Upper lobe of left lung (tissue), 4 donors: ENCODE data around the gene MEX3B.

Experiments
- POLR2AphosphoS5 ChIP-seq, 2 donors: sonication (generic); formaldehyde crosslinking; IDR thresholded peaks; one replicate each; pipeline ENCODE4 v1.5.1; 2017; ENCODE audit warnings: antibody characterized with exemption in 2 of 2
- TF ChIP-seq, protein P1 (sequence below), 6 experiments: fragments of 450-650 bp in 4 of 6; fragments of 200-600 bp in 2 of 6; sonication (generic) in 2 of 6; IDR thresholded peaks; one replicate each; pipeline ENCODE4 v1.5.1; 2016 to 2019; ENCODE audit warnings: antibody characterized with exemption in 6 of 6

DNA sequence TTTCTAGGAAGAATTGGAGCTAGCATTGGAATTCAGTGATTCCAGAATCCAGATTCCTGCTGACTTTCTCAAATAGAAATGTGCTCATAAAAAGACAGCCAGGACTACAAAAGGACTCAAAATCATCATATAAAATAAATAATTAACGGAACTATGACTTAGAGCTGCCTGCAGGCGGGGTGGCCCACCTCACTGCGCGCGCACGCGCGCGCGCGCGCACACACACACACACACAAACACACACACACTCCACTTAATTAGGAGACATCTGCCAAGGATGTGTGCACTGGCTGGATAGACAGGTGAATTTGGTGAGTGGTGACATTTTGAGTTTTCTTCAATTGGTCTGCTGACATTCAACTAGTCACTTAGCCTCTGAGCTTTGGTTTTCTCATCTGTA, 6.9 kb upstream of the MEX3B start:
- no peak for TF ChIP-seq POLR2AphosphoS5 (IDR thresholded peaks at IDR 0.05)
- TF ChIP-seq, protein P1, sequence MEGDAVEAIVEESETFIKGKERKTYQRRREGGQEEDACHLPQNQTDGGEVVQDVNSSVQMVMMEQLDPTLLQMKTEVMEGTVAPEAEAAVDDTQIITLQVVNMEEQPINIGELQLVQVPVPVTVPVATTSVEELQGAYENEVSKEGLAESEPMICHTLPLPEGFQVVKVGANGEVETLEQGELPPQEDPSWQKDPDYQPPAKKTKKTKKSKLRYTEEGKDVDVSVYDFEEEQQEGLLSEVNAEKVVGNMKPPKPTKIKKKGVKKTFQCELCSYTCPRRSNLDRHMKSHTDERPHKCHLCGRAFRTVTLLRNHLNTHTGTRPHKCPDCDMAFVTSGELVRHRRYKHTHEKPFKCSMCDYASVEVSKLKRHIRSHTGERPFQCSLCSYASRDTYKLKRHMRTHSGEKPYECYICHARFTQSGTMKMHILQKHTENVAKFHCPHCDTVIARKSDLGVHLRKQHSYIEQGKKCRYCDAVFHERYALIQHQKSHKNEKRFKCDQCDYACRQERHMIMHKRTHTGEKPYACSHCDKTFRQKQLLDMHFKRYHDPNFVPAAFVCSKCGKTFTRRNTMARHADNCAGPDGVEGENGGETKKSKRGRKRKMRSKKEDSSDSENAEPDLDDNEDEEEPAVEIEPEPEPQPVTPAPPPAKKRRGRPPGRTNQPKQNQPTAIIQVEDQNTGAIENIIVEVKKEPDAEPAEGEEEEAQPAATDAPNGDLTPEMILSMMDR (IDR thresholded peaks at IDR 0.05), result no peak
